D721Med (cell line): Measurements from ENCODE around the gene TAX1BP1.

Experiments
- DNase-seq: peaks from one replicate; pipeline ENCODE4 v3.0.0; 2011; ENCODE audit warnings: low spot score; ENCODE audit not compliant: insufficient read length
- FAIRE-seq: peaks from 2 replicates; lab custom pipeline; 2011; peaks lifted over from hg19 to GRCh38; lab: Jason Lieb, UNC
- TF ChIP-seq, protein P1 (sequence below): IDR thresholded peaks from 2 replicates; pipeline ENCODE4 v1.5.1; 2012; ENCODE audit warnings: mild to moderate bottlenecking, control low read depth; ENCODE audit not compliant: insufficient read depth; ENCODE audit errors: missing control alignments

TAX1BP1 gene

GRCh38 chr7:27739909-27740448 lies at the start of gene TAX1BP1:
TAX1BP1 (plus strand) TSS chr7:27740162; CDS start chr7:27748525, 8,363 bp downstream.
- peak; percentile 43 for DNase-seq
- FAIRE-seq: no peak
- TF ChIP-seq, protein P1, sequence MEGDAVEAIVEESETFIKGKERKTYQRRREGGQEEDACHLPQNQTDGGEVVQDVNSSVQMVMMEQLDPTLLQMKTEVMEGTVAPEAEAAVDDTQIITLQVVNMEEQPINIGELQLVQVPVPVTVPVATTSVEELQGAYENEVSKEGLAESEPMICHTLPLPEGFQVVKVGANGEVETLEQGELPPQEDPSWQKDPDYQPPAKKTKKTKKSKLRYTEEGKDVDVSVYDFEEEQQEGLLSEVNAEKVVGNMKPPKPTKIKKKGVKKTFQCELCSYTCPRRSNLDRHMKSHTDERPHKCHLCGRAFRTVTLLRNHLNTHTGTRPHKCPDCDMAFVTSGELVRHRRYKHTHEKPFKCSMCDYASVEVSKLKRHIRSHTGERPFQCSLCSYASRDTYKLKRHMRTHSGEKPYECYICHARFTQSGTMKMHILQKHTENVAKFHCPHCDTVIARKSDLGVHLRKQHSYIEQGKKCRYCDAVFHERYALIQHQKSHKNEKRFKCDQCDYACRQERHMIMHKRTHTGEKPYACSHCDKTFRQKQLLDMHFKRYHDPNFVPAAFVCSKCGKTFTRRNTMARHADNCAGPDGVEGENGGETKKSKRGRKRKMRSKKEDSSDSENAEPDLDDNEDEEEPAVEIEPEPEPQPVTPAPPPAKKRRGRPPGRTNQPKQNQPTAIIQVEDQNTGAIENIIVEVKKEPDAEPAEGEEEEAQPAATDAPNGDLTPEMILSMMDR: no peak

DNA sequence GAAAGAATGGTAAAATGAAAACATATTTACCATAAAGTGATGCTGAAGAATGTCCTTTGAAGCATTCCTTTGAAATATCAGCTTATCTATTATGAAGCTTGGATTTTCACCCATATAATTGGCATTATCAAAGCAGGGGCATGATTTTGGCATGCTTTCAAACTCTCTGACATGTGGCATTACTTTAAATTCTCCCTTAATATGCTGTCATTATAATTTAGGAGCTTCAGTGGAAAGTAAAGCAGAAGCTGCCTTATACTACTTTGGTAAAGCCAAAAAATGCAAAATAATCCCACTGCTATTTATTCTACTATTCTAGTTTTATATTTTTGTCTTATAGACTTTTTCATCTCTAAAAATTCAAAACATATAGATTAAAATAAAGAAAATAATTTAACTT lies 49.3 kb upstream of the TAX1BP1 start:
- TF ChIP-seq, protein P1: no peak
- no peak for FAIRE-seq
- no peak for DNase-seq

DNA sequence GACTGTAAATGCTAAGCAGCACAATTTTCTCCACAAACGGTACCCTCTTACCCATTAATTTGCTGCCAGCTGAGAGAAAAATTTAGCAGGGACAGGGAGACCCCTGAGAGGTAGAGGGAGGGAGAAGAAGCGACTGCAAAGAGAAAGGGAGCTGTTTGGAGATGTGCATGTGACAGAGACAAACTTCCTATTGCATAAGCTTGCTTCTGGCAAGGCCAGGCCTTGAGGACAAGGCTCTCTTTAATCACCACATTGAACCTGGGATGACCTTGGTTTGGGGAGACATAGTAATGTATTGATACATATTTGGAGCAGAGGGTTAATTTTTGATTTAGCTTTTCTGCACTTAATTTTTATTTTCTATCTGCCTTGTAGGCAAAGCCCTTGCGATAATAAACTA lies 46.2 kb upstream of the TAX1BP1 start:
- no peak for FAIRE-seq
- no peak for DNase-seq
- TF ChIP-seq, protein P1: no peak

DNA sequence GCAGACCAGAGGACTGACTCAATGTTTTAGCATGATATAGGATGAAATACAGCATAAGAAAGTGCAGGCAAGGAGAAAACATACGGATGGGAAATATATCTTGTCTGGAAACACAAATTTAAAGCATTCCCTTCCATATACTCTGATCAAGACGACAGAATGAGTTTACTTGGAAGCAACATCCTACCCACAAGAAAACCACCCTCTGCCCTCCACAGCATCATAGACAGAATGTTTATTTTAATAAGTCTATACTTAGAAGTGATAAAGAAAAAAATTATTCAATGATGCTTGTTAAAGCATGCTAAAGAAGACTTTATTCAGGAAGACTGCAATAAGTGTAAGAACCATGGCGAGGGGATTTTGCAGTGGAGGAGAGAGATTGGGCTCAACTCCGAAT lies 44.9 kb upstream of the TAX1BP1 start:
- FAIRE-seq (no peak), DNase-seq (no peak)
- TF ChIP-seq, protein P1: no peak

DNA sequence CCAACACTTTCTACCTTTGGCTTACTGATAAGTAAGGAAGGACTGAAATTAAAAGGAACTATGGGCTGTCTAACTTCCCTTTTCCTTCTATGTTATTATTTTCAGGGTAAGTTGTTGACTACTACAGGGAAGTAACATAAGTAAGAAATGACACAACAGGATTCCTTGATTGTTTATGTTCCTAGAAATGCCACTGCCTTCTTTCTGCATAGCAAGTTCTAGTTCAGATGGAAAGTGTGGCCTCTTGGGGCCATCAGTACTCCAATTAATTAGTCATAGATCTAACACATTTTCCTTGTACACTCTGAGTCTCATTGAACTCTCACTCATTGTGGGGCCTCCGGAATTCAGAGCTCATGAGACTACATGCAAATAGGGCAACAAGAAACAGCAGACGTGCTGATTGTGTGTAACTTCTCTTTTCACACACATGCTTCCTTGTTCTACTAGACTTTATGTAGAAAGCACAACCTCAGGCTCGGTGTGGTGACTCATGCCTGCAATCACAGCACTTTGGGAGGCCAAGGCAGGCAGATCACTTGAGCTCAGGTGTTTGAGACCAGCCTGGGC lies 42.0 kb upstream of the TAX1BP1 start:
- no peak for DNase-seq
- FAIRE-seq: no peak
- TF ChIP-seq, protein P1: no peak

GRCh38 chr7:27699751-27700150 lies 40.2 kb upstream of the TAX1BP1 start:
- no peak for FAIRE-seq
- TF ChIP-seq, protein P1: no peak

DNA sequence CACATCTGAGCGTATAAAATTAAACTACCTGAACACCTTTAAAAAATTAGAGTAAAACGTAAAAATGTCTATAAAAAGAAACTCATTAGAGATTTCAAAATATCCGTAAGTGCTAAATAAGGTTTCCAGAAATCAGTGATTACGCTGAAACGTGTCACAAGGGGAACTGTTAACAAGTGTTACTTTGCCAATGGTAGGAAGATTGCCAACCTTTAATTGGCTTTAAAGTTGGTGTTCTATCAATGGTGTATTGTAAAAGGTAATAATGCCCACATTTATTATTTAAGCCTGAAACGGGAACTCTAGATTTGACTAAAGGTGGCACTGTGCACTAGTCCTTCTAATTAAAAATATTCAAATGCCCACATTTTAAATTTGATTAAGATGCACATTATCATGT lies 39.5 kb upstream of the TAX1BP1 start:
- no peak for DNase-seq
- FAIRE-seq: no peak
- TF ChIP-seq, protein P1: no peak

More at GRCh38 chr7:27699751-27700150, 40.2 kb upstream of the TAX1BP1 start:
- DNase-seq: no peak
